GM12878 (cell line): Measurements from ENCODE around the gene DLG2. TPM values are rescaled to one million over a fixed set of nuclear protein-coding genes. Genes with fewer than 3 reads are reported as not detected.

Experiments
- ATAC-seq: fragments of 200-7000 bp; cut with Tn5 transposase; 3 replicates; pipeline ENCODE4 v1.9.1; 2020; ENCODE audit warnings: mild to moderate bottlenecking, moderate library complexity
- BruUV-seq: library from RNA; stranded (reverse); fragments of 400-500 nt; replicated peaks from 2 replicates; lab custom pipeline; 2021; lab: Mats Ljungman, UMichigan
- CTCF ChIA-PET: fragments of 300-600 bp; sonication (Branson Sonifier 250); formaldehyde crosslinking; extraction: SDS; loops from one replicate; lab custom pipeline; 2021; ENCODE audit warnings: inconsistent platforms; lab: Yijun Ruan, JAX
- POLR2A ChIA-PET: fragments of 350-600 bp; formaldehyde crosslinking; extraction: SDS; loops from one replicate; lab custom pipeline; 2021; ENCODE audit warnings: inconsistent platforms; lab: Charles Lee
- RAD21 ChIA-PET: fragments of 300-600 bp; sonication (Branson Sonifier 250); formaldehyde crosslinking; loops from one replicate; lab custom pipeline; 2023; ENCODE audit warnings: antibody characterized with exemption; ENCODE audit not compliant: unreplicated experiment; lab: Charles Lee
- SMC1A ChIA-PET: fragments of 300-600 bp; sonication (Branson Sonifier 250); formaldehyde crosslinking; loops from one replicate; lab custom pipeline; 2023; ENCODE audit not compliant: unreplicated experiment, uncharacterized antibody; lab: Charles Lee
- DNase-seq: peaks from one replicate; pipeline ENCODE4 v3.0.0-alpha.2; 2011; ENCODE audit warnings: low read depth, low spot score
- FAIRE-seq: peaks from 3 replicates; lab custom pipeline; 2011; peaks lifted over from hg19 to GRCh38; lab: Jason Lieb, UNC
- H2AFZ ChIP-seq: 2 replicates; pipeline ENCODE4 v1.6.0; 2011; ENCODE audit warnings: low read depth, low read length, control low read depth; ENCODE audit not compliant: control insufficient read depth
- H3K27ac ChIP-seq: 2 replicates; pipeline ENCODE4 v1.5.1; 2011; ENCODE audit warnings: control low read depth; ENCODE audit not compliant: control insufficient read depth, insufficient read depth
- H3K27me3 ChIP-seq, 2 experiments: replicated peaks in 1 of 2; 2 replicates each; pipeline versions ENCODE4 v1.6.0 to v1.6.1; 2011; ENCODE audit warnings: low read length in 1 of 2; ENCODE audit not compliant: control insufficient read depth in 2 of 2, insufficient read depth in 2 of 2
- H3K36me3 ChIP-seq, 2 experiments: 2 replicates each; pipeline ENCODE4 v1.5.1; 2011; ENCODE audit warnings: low read length in 1 of 2; ENCODE audit not compliant: control insufficient read depth in 2 of 2, insufficient read depth in 2 of 2
- H3K4me1 ChIP-seq: 2 replicates; pipeline ENCODE4 v1.6.1; 2011; ENCODE audit warnings: mild to moderate bottlenecking, low read length, moderate library complexity, mixed read lengths; ENCODE audit not compliant: control insufficient read depth, insufficient read depth
- H3K4me2 ChIP-seq: 2 replicates; pipeline ENCODE4 v1.6.0; 2011; ENCODE audit warnings: control low read depth; ENCODE audit not compliant: control insufficient read depth, insufficient read depth
- H3K4me3 ChIP-seq: fragments of 200-600 bp; sonication (generic); 2 replicates; pipeline ENCODE4 v1.5.1; 2016
- H3K79me2 ChIP-seq: 2 replicates; pipeline ENCODE4 v1.6.0; 2011; ENCODE audit warnings: low read length; ENCODE audit not compliant: control insufficient read depth, insufficient read depth
- H3K9ac ChIP-seq: 2 replicates; pipeline ENCODE4 v1.8.0; 2011; ENCODE audit warnings: low read length, control low read depth, mixed read lengths; ENCODE audit not compliant: control insufficient read depth, insufficient read depth
- H3K9me3 ChIP-seq: replicated peaks from 3 replicates; pipeline ENCODE4 v1.5.1; 2011; ENCODE audit warnings: mild to moderate bottlenecking, low read length; ENCODE audit not compliant: control insufficient read depth, insufficient read depth
- H4K20me1 ChIP-seq: 2 replicates; pipeline ENCODE4 v1.6.0; 2011; ENCODE audit not compliant: control insufficient read depth, insufficient read depth
- BCL11A ChIP-seq: IDR thresholded peaks from 2 replicates; pipeline ENCODE4 v1.6.1; 2011; ENCODE audit warnings: low read depth, low read length
- CEBPB ChIP-seq, 2 experiments: fragments of 150-350 bp in 1 of 2; IDR thresholded peaks; 2 replicates each; pipeline ENCODE4 v1.6.1; 2012 to 2014; ENCODE audit warnings: low read depth in 2 of 2, low read length in 2 of 2, borderline replicate concordance in 1 of 2, inconsistent platforms in 1 of 2
- CTCF ChIP-seq, 3 experiments: IDR thresholded peaks in 2 of 3; conservative IDR thresholded peaks in 1 of 3; 2 replicates each; pipeline ENCODE4 v1.5.1; 2011; ENCODE audit warnings: low read depth in 3 of 3, low read length in 3 of 3, mild to moderate bottlenecking in 3 of 3, control low read depth in 2 of 3, moderate library complexity in 2 of 3, inconsistent platforms in 1 of 3, mixed read lengths in 1 of 3; ENCODE audit not compliant: control insufficient read depth in 2 of 3, insufficient read depth in 1 of 3; ENCODE audit errors: extremely low read depth in 1 of 3
- EZH2 ChIP-seq: IDR thresholded peaks from 2 replicates; pipeline ENCODE4 v1.6.1; 2012; ENCODE audit warnings: low read depth, mild to moderate bottlenecking, control low read depth, inconsistent platforms, low read length, borderline replicate concordance; ENCODE audit not compliant: control insufficient read depth
- HSF1 ChIP-seq: fragments of 150-350 bp; IDR thresholded peaks from 2 replicates; pipeline ENCODE4 v1.6.1; 2014; ENCODE audit warnings: mild to moderate bottlenecking, low read depth, low read length
- IKZF2 ChIP-seq, 2 experiments: fragments of 450-650 bp; IDR thresholded peaks; 2 replicates each; pipeline ENCODE4 v1.6.1; 2017; ENCODE audit warnings: mild to moderate bottlenecking in 2 of 2, moderate library complexity in 2 of 2
- JUND ChIP-seq: IDR thresholded peaks from 2 replicates; pipeline ENCODE4 v1.6.1; 2012; ENCODE audit warnings: low read depth, mild to moderate bottlenecking, low read length, improper control_type of control experiment, moderate library complexity
- MAX ChIP-seq: IDR thresholded peaks from 2 replicates; pipeline ENCODE4 v1.6.1; 2012; ENCODE audit warnings: low read depth, low read length, improper control_type of control experiment
- NFYA ChIP-seq: IDR thresholded peaks from 2 replicates; pipeline ENCODE4 v1.6.1; 2011; ENCODE audit warnings: low read depth, mild to moderate bottlenecking, low read length, improper control_type of control experiment, borderline replicate concordance
- NR2F1 ChIP-seq: fragments of 450-650 bp; conservative IDR thresholded peaks from 2 replicates; pipeline ENCODE4 v1.6.1; 2017; ENCODE audit warnings: mild to moderate bottlenecking
- POU2F2 ChIP-seq: IDR thresholded peaks from 3 replicates; pipeline ENCODE4 v1.6.1; 2011; ENCODE audit warnings: low read depth, mild to moderate bottlenecking, low read length, borderline replicate concordance
- REST ChIP-seq: IDR thresholded peaks from 2 replicates; pipeline ENCODE4 v1.6.1; 2012; ENCODE audit warnings: mild to moderate bottlenecking, low read depth, low read length
- SMAD5 ChIP-seq: IDR thresholded peaks from 2 replicates; pipeline ENCODE4 v1.6.1; 2016; ENCODE audit warnings: antibody characterized with exemption, low read depth
- SP1 ChIP-seq: IDR thresholded peaks from one replicate; pipeline ENCODE4 v1.6.1; 2011; ENCODE audit warnings: low read depth, low read length
- STAT3 ChIP-seq: IDR thresholded peaks from 2 replicates; pipeline ENCODE4 v1.6.1; 2011; ENCODE audit warnings: low read depth, low read length, improper control_type of control experiment
- TCF7 ChIP-seq: IDR thresholded peaks from 2 replicates; pipeline ENCODE4 v1.6.1; 2014; ENCODE audit warnings: antibody characterized with exemption, borderline replicate concordance
- ZNF217 ChIP-seq: fragments of 450-650 bp; IDR thresholded peaks from 2 replicates; pipeline ENCODE4 v1.6.1; 2017; ENCODE audit warnings: antibody characterized with exemption, mild to moderate bottlenecking
- ZZZ3 ChIP-seq: IDR thresholded peaks from 2 replicates; pipeline ENCODE4 v1.6.1; 2011; ENCODE audit warnings: low read depth; ENCODE audit not compliant: control insufficient read depth, insufficient read length
- WGBS: methylation state at CpG from one replicate; pipeline ENCODE4 v1.1.6; 2016; ENCODE audit warnings: low lambda C conversion rate; ENCODE audit not compliant: insufficient replicate concordance, insufficient coverage; ENCODE audit errors: missing lambda C conversion rate; 5-methylcytosine and 5-hydroxymethylcytosine counted together
- in situ Hi-C: fragments of 300-500 bp; cut with MboI; formaldehyde crosslinking; loops from 9 replicates; pipeline ENCODE4 v1.14.3; 2018; ENCODE audit warnings: mixed read lengths
- intact Hi-C: fragments of 100-400 bp; cut with micrococcal nuclease; formaldehyde crosslinking; loops from one replicate; pipeline ENCODE4 v1.14.2; 2022; ENCODE audit not compliant: unreplicated experiment
- polyA plus RNA-seq, 11 experiments: library from polyadenylated mRNA; depleted of rRNA in 4 of 11; unstranded in 6 of 11; stranded (reverse) in 5 of 11; fragments of >200 nt; fragmentation: Nextera tagmentation in 4 of 11; fragmentation: Illumina TruSeq in 1 of 11; extraction: Ambion mirVana in 4 of 11; extraction: Trizol in 1 of 11; gene quantifications; 1 replicate in 1 of 11; 2 replicates in 10 of 11; pipeline versions ENCODE4 v1.2.1 to v1.2.3, GENCODE V29; 2011 to 2016; ENCODE audit warnings: inconsistent platforms in 2 of 11, missing spikeins in 2 of 11, low read depth in 1 of 11
- total RNA-seq, 4 experiments: library from RNA; depleted of rRNA in 3 of 4; stranded (reverse); fragments of >200 nt in 3 of 4; fragmentation: Illumina TruSeq in 1 of 4; extraction: Trizol in 1 of 4; gene quantifications; 2 replicates each; pipeline versions ENCODE4 v1.2.1 to v1.2.3, GENCODE V29; 2013 to 2021

The DLG2 gene
- total and polyA plus RNA-seq, 10 of the 15 experiments (the other 5 are each of a cell fraction or from before 2014, with no cell fraction given): 0.09 to 0.98 (median 0.35) TPM

- FAIRE-seq: no peak
- Histone ChIP-seq H4K20me1 (no peaks in the 10 kb centered on the region), H2AFZ (no peak overlapping the region), H3K9ac (no peak overlapping the region), H3K4me3 (no peak overlapping the region), H3K27ac (no peak overlapping the region), H3K36me3 (no peaks in the 10 kb centered on the region), H3K4me1 (no peaks in the 10 kb centered on the region), H3K79me2 (no peaks in the 10 kb centered on the region), H3K27me3 (no peaks in the 10 kb centered on the region), H3K4me2 (no peak overlapping the region), H3K9me3 (no peaks in the 10 kb centered on the region; the same call in 2 of the 3 replicates)
- in situ Hi-C loops (loop anchor here (10.0 to 25.0 kb wide), 3 partner anchors 805 to 1223 kb away; partner anchors contain the start of gene PRSS23), intact Hi-C loops (no loop called here)
- no TSS peak for BruUV-seq
- ChIA-PET CTCF (interaction anchor here (0.8 to 3.0 kb wide), 7 partner anchors 8 to 1031 kb away, joined by 3 to 17 read pairs (median 4); partner anchors contain the start of genes CCDC83 and TMEM126B), SMC1A (interaction anchor here (1.1 to 2.1 kb wide), 3 partner anchors 21 to 1030 kb away, joined by 3 to 14 read pairs (median 5); no protein-coding TSS in a partner anchor), RAD21 (interaction anchor here (1.4 to 1.8 kb wide), 3 partner anchors 809 to 1031 kb away, joined by 4 to 7 read pairs (median 4); no protein-coding TSS in a partner anchor), POLR2A (no interaction called here)
- WGBS: 29% methylated on average over 3 of the region's 3 CpGs
- ATAC-seq: no peak
- DNase-seq: no peak
- TF ChIP-seq TCF7: no peak
- TF ChIP-seq NR2F1: no peak
- no peak for TF ChIP-seq JUND
- no peak for TF ChIP-seq REST
- TF ChIP-seq BCL11A: no peak
- TF ChIP-seq EZH2: no peak
- no peak for TF ChIP-seq ZNF217
- no peak for TF ChIP-seq IKZF2 (IDR thresholded peaks at IDR 0.05)
- TF ChIP-seq CEBPB (IDR thresholded peaks at IDR 0.05; ENCODE audit: borderline replicate concordance in 1 of 2, low read depth in 2 of 2, low read length in 2 of 2): no peak
- TF ChIP-seq STAT3: no peak
- no peak for TF ChIP-seq CTCF (IDR thresholded peaks at IDR 0.05 in 2 of 3, conservative IDR thresholded peaks at IDR 0.05 in 1 of 3; ENCODE audit: control insufficient read depth in 2 of 3, extremely low read depth in 1 of 3, insufficient read depth in 1 of 3, low read depth in 3 of 3, low read length in 3 of 3)
- TF ChIP-seq ZZZ3: no peak
- TF ChIP-seq POU2F2: no peak
- no peak for TF ChIP-seq SMAD5
- no peak for TF ChIP-seq NFYA
- no peak for TF ChIP-seq MAX
- TF ChIP-seq HSF1: no peak
- TF ChIP-seq SP1: no peak
Observed at GRCh38 chr11:85589373-85589772, 37.8 kb downstream of the DLG2 start.
